ENCODE measurements around the gene ANHX.

Gene ANHX

DNA sequence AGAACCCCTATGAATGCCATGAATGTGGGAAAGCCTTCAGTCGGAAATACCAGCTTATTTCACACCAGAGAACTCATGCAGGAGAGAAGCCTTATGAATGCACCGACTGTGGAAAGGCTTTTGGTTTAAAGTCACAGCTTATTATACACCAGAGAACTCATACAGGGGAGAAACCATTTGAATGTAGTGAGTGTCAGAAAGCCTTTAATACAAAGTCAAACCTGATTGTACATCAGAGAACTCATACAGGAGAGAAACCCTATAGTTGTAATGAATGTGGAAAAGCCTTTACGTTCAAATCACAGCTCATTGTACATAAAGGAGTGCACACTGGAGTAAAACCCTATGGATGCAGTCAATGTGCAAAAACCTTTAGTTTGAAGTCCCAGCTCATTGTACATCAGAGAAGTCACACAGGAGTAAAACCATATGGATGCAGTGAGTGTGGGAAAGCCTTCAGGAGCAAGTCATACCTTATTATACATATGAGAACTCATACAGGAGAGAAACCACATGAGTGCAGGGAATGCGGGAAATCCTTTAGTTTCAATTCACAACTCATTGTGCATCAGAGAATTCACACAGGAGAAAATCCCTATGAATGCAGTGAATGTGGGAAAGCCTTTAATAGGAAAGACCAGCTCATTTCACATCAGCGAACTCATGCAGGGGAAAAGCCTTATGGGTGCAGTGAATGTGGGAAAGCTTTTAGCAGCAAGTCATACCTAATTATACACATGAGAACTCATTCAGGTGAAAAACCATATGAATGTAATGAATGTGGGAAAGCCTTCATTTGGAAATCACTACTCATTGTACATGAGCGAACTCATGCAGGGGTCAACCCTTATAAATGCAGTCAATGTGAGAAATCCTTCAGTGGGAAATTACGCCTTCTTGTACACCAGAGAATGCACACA is 32.1 kb downstream of the ANHX start:
- no peak for DNase-seq (ENCODE audit: low spot score)

DNA sequence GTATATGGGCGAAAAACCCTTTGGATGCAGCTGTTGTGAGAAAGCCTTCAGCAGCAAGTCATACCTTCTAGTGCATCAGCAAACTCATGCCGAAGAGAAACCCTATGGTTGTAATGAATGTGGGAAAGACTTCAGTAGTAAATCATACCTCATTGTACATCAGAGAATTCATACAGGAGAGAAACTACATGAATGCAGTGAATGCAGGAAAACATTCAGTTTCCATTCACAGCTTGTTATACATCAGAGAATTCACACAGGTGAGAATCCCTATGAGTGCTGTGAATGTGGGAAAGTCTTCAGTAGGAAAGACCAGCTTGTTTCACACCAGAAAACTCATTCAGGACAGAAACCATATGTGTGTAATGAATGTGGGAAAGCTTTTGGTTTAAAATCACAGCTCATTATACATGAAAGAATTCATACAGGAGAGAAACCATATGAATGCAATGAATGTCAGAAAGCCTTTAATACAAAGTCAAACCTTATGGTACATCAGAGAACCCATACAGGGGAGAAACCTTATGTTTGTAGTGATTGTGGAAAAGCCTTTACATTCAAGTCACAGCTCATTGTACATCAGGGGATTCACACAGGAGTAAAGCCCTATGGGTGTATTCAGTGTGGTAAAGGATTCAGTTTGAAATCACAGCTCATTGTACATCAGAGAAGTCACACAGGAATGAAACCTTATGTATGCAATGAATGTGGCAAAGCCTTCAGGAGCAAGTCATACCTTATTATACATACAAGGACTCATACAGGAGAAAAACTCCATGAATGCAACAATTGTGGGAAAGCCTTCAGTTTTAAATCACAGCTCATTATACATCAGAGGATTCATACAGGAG is 33.0 kb downstream of the ANHX start:
- DNase-seq (ENCODE audit: low spot score), result no peak

DNA sequence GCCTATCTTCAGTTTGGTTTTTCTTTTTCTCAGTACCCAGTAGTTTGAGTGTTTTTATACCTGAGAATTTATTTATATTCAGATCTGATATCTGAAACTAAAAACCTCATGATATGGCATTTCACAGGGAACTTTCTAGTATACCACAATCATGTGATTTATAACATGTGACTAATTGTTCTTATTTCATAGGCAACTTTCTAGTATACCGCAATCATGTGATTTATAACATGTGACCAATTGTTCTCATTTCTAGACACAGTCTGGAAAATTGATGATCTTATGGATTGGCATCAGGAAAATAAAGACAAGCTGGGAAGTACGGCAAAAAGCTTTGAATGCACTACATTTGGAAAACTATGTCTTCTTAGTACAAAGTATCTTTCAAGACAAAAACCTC is 33.8 kb downstream of the ANHX start:
- DNase-seq (ENCODE audit: low spot score), result no peak

DNA sequence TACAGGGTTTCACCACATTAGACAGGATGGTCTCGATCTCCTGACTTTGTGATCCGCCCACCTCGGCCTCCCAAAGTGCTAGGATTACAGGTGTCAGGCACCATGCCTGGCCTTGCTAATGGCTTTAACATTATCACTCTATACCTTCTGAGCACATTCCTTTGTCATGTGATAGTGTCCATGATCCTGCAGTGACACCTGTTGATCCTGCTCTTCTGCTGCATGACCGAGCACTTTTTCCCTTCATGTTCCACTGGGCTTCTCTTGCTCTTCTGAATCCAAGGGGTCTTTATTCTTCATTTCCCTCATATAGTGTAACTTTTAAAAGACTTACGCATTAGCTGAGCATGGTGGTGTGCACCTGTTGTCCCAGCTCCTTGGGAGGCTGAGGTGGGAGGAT is 42.8 kb downstream of the ANHX start:
- DNase-seq (ENCODE audit: low spot score), result no peak

DNA sequence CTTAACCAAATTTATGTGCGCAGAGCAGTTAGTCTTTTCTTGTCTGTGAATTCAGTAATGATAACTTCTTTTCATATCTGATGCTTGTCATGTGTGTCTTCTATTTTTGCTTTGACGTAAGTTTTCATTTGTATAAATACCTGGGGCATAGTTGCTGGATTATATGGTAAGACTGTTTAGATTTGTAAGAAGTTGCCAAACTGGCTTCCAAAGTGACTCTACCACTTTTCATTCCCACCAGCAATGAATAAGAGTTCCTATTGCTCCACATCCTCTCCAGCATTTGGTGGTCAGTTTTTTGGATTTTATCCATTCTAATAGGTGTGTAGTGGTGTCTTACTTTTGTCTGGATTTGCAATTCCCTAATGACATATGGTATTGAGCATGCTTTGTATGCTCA is 45.5 kb downstream of the ANHX start:
- DNase-seq (ENCODE audit: low spot score), result no peak

DNA sequence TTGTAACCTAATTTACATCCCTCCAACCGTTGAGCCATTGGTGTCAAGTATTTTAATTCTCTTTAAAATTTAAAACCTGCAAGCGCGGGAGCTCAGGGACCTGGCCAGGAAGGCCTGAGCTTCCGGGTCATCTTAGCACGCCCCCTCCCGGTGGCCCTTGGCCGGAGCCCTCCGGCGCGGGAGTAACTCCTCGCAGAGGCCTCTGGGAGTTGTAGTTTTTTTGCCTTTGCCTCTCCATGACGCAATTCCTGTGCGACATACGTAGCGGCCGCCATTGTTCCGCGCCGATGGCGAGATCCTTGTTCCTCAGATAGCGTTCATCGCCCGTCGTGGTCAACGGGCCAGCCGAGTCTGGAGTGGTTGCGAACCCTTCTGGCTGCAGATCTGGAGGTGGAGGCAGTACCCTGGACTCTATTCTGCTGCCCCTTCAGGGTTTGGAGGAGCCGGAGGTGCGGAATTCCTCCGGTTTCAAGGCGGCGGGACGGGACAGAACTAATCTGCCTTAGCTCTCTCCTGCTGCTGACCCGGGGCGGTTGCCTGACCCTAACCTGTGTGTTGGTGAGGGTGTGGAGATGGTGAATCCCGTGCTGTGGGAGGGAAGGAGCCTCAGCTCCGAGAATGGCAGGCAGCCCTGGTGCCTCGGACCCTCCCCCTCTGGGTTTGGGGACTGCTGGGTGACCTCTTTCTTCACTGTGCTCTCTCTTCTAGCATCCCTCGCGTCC is 54.3 kb downstream of the ANHX start, which contains the start of gene ZNF268:
Gene ZNF268 (plus strand): TSS at position 258 of the 722 bp plus-strand sequence. CDS start 503 bp downstream, outside the sequence.
- DNase-seq (ENCODE audit: low spot score), result peak; percentile 97

DNA sequence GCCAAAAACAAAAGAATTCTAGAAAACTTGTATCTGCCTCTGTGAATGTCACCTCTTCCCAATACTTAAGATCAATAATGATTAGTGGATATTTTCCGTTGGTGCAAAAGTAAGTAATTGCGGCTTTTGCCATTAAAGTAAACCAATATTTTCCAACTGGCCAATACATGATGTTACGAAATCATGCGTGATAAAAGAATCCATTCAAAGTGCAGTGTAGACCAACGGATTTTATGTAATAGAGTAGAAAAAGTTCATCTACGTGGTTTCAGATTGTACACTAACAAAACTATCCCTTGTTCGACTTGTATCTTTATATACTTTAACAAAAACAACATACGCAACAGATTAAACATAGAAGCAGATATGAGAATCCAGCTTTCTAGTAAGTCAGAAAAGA is 55.0 kb downstream of the ANHX start:
- DNase-seq (ENCODE audit: low spot score), result no peak

DNA sequence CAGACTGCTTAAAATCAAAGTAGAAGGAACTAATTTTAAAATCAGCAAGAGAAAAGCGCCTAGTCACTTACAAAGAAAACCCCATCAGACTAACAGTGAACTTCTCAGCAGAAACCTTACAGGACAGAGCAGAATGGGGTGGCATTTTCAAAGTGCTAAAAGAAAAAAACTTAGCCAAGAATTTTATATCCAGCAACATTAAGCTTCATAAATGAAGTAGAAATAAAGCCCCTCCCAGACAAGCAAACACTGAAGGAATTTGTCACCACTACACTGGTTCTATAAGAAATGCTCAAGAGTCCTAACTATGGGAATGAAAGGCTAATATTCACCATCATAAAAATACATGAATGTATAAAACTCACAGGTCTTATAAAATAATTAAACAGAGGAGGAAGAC is 60.8 kb downstream of the ANHX start:
- DNase-seq (ENCODE audit: low spot score), result no peak

DNA sequence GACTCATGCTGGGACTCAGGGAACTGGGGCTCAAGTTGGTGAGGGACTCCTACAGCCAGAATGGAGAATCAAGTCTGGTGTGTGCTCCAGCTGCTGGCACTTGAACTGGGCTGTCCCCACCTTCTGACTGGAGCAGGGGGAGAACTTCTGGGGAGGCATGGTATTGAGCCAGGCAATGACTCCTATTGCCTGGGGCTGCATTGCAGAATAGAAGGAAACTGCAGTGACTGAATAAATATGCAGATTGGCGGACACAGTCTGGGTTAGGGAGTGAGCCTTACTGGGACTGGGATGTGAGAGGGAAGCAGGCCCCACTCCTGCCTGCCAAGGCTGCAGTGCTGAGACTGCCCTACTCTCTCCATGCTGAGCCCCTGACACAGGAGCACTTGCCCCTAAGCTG is 63.2 kb downstream of the ANHX start:
- no peak for DNase-seq (ENCODE audit: low spot score)

Data from AG08395 (cell line).